HFFc6 (cell line): Measurements from ENCODE around the gene ARHGAP31. TPM values are rescaled to one million over a fixed set of nuclear protein-coding genes. Genes with fewer than 3 reads are reported as not detected.
"Not testable (repeated sequence)": the region's sequence is repeated elsewhere in the genome, so short reads cannot be mapped to it uniquely, and the experiment has no call there.

ENCODE experiments used
- DNase-seq: peaks from one replicate; pipeline ENCODE4 v3.0.0-alpha.2; 2018
- H3K27ac Mint-ChIP-seq: 2 replicates; pipeline ENCODE4 v1.8.0; 2020; ENCODE audit warnings: mild to moderate bottlenecking, mixed read lengths
- H3K27me3 Mint-ChIP-seq: 2 replicates; pipeline ENCODE4 v1.8.0; 2021; ENCODE audit warnings: mild to moderate bottlenecking, moderate library complexity, mixed read lengths; ENCODE audit not compliant: insufficient read depth
- H3K36me3 Mint-ChIP-seq: 2 replicates; pipeline ENCODE4 v1.8.0; 2021; ENCODE audit warnings: low read depth, mixed read lengths
- H3K4me1 Mint-ChIP-seq: 2 replicates; pipeline ENCODE4 v1.8.0; 2020; ENCODE audit warnings: low read depth, mixed read lengths
- H3K4me3 Mint-ChIP-seq: 2 replicates; pipeline ENCODE4 v1.8.0; 2020; ENCODE audit warnings: mild to moderate bottlenecking, moderate library complexity, mixed read lengths
- H3K9me3 Mint-ChIP-seq: 2 replicates; pipeline ENCODE4 v1.8.0; 2020; ENCODE audit warnings: mild to moderate bottlenecking, mixed read lengths
- total RNA-seq, 6 experiments: library from RNA; stranded (reverse); fragmentation: NEBNext Ultra II Directional; extraction: Animal tissue kit (Norgen Biotek cat#: 25700); gene quantifications; 2 replicates in 1 of 6; 3 replicates in 5 of 6; pipeline ENCODE4 v1.2.3, GENCODE V29; 2021
- TF ChIP-seq, protein P1 (sequence below): fragments of 200-600 bp; sonication (generic); IDR thresholded peaks from 2 replicates; pipeline ENCODE4 v1.5.0; 2021; ENCODE audit warnings: antibody characterized with exemption, mild to moderate bottlenecking

ARHGAP31 gene
- total RNA-seq, 6 experiments from 2014 or later = 18.0 to 25.1 (median 20.5) TPM

DNA sequence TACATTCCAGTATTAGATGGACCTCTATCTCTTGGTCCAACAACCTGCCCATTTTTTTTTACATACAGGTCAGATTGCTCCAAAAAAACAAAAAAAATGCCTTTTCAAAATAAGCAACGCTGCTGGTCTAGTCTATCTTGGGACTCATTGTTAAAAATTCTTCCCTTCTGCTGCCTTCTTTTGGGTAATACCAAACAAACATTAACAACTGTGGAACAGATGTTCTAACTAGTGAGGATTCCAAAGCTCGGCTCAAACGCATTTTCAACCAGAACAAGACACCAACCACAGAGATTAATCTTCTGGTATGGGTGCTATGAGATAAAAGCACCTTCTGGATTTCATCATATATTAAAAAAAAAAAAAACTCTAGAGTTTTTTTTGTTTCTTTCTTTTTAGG is 24.7 kb downstream of the ARHGAP31 start:
- TF ChIP-seq, protein P1, sequence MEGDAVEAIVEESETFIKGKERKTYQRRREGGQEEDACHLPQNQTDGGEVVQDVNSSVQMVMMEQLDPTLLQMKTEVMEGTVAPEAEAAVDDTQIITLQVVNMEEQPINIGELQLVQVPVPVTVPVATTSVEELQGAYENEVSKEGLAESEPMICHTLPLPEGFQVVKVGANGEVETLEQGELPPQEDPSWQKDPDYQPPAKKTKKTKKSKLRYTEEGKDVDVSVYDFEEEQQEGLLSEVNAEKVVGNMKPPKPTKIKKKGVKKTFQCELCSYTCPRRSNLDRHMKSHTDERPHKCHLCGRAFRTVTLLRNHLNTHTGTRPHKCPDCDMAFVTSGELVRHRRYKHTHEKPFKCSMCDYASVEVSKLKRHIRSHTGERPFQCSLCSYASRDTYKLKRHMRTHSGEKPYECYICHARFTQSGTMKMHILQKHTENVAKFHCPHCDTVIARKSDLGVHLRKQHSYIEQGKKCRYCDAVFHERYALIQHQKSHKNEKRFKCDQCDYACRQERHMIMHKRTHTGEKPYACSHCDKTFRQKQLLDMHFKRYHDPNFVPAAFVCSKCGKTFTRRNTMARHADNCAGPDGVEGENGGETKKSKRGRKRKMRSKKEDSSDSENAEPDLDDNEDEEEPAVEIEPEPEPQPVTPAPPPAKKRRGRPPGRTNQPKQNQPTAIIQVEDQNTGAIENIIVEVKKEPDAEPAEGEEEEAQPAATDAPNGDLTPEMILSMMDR = no peak
- Mint-ChIP-seq H3K27ac (no peak overlapping the region), H3K4me3 (no peak overlapping the region), H3K36me3 (peaks cover 7% of the 10 kb centered on the region), H3K4me1 (peaks cover 52% of the 10 kb centered on the region), H3K27me3 (no peaks in the 10 kb centered on the region), H3K9me3 (no peaks in the 10 kb centered on the region)
- DNase-seq = no peak

DNA sequence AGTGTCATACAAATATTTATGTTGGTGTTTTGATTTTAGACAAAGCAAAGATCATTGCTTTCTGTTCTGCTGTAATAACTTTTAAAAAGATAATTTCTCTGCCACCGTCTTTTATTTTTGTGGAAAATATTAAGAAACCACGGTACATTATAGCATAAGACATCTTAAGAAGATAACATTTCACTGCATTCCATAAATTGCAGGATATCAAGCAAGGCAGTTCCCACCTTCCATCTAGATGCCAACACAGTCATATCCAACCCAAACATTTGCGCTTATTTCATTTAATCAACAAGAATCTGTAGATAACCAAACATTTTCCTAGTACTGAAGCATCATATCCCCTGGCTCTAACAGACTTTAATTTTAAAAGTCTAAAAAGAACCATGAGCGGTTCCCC is 25.1 kb downstream of the ARHGAP31 start:
- Mint-ChIP-seq H3K36me3 (peaks cover 3% of the 10 kb centered on the region), H3K27me3 (no peaks in the 10 kb centered on the region), H3K27ac (no peak overlapping the region), H3K9me3 (no peaks in the 10 kb centered on the region), H3K4me3 (no peak overlapping the region), H3K4me1 (peaks cover 52% of the 10 kb centered on the region)
- no peak for DNase-seq
- TF ChIP-seq, protein P1 = no peak

DNA sequence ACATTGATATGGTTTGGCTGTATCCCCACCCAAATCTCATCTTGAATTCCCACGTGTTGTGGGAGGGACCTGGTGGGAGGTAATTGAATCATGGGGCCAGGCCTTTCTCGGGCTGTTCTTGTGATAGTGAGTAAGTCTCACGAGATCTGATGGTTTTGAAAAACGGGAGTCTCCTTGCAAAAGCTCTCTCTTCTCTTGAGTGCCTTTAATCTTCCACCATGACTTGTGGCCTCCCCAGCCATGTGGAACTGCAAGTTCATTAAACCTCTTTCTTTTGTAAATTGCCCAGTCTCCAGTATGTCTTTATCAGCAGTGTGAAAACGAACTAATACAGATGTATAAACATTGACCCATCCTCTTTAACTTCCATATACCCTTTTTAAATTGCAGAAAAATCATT is 26.6 kb downstream of the ARHGAP31 start:
- not testable (repeated sequence) for H3K36me3 Mint-ChIP-seq, H3K27ac Mint-ChIP-seq, DNase-seq, H3K9me3 Mint-ChIP-seq, H3K4me3 Mint-ChIP-seq, H3K27me3 Mint-ChIP-seq
- H3K4me1 Mint-ChIP-seq = peaks cover 51% of the 10 kb centered on the region

DNA sequence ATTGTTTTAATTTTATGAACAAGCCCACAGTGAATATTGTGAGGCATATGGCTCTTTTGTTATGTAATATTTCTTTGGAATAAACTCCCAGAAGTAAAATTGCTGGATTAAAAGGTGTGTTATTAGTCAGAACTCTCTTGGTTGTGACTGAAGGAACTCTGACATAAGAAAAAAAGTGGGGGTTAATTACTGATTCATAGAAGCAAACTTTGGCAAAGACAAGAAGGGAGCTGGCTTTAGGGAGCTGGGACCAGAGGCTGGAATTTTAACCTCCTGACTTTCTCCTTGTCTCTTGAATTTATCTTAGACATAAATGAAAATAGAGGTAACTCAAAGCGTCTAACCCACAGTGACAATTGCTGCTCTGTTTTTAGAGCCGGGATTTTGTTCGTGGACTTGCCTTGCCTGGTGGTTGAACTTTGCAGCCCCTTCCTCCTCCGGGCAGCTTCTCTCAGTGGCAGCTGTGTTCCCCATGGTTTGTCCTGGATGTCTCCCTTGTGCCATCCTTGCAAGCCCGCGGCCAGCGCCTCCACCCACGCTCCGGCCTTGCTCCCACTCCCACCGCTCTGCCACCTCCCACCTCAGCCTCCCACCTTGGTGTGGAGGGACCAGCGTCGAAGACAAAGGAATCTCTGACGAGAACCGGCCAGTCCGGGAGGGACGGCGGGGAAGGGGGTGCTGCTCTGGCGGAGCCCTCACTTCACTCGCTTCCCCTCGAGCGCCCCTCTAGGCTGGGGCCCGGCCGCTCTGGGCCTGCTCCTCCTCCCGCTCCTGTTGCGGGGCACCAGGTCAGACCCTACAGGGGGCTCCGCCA is 28.0 kb downstream of the ARHGAP31 start:
- no peaks in the 10 kb centered on the region for H3K27me3 Mint-ChIP-seq
- H3K4me1 Mint-ChIP-seq = peaks cover 48% of the 10 kb centered on the region
- peak; percentile 66 for DNase-seq
- TF ChIP-seq, protein P1 = peak; percentile 57
- no peaks in the 10 kb centered on the region for H3K9me3 Mint-ChIP-seq
- peak overlapping the region; percentile 97 for H3K27ac Mint-ChIP-seq
- H3K4me3 Mint-ChIP-seq = peak overlapping the region; percentile 89
- H3K36me3 Mint-ChIP-seq = no peaks in the 10 kb centered on the region

DNA sequence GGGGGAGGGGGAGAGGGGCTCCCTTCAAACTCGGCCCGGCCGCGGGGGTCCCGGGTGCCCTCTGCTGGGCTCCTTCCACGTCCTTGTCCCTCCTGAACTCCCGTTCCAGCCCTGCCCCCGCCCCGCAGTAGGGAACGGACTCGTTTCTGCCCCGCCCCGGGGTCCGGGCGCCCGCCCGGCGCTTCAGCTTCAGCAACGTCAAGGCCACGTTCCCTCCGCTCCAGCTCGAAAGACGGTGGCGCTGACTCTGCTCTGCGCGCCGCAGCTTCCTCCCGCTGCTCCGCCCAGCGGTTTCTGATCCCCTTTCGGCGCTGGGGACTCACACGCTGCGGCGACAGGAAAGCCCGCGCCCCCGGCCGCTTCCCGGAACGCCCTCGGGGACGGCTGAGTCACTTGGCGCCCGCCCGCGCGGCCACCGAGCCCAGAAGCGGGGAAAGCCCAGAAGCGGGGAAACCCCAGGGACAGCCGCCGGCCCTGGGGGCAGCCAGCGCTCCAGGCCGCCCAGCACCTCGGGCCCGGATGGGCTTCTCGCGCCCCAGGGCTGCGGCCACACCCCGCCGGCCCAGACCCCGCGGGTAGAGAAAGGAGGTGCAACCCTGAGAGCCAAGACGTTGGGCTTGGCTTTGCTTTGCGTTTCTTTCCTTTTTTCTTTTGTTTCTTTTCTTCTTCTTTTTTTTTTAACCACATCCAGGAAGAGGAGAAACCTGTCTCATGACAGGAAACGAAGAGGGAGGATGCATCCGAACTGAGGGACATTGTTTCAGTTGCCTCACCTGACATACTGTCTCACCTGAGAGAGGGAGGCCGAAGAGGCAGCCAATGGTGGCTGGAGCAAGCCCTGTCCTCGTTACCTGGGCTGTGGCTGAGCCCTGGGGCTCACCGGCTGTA is 28.9 kb downstream of the ARHGAP31 start:
- peak overlapping the region; percentile 89 for H3K4me3 Mint-ChIP-seq
- DNase-seq = peak; percentile 79
- no peaks in the 10 kb centered on the region for H3K9me3 Mint-ChIP-seq
- H3K27ac Mint-ChIP-seq = peak overlapping the region; percentile 97
- TF ChIP-seq, protein P1 = peak; percentile 46
- peaks cover 48% of the 10 kb centered on the region for H3K4me1 Mint-ChIP-seq
- H3K27me3 Mint-ChIP-seq = no peaks in the 10 kb centered on the region
- no peaks in the 10 kb centered on the region for H3K36me3 Mint-ChIP-seq

DNA sequence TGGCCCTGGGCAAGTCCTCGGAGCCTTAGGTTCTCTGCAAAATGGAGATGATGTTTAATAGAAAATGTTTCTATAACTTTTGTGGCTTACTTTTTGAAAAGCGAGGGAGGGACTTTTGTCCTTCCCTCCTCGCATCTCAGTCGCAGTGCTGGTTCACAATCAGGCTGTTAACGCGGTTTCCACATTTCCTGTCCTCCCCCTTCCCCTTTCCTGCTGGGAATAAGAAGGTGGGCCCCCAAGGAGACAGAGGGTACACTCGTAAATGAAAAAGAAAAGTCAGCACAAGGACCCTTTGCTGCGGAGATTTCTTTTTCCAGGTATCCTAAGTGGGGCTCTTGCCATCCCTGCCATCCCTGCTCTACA is 29.5 kb downstream of the ARHGAP31 start:
- TF ChIP-seq, protein P1 = no peak
- DNase-seq = no peak
- peaks cover 46% of the 10 kb centered on the region for H3K4me1 Mint-ChIP-seq
- H3K36me3 Mint-ChIP-seq = no peaks in the 10 kb centered on the region
- H3K4me3 Mint-ChIP-seq = peak overlapping the region; percentile 85
- no peaks in the 10 kb centered on the region for H3K27me3 Mint-ChIP-seq
- peak overlapping the region; percentile 87 for H3K27ac Mint-ChIP-seq
- H3K9me3 Mint-ChIP-seq = no peaks in the 10 kb centered on the region
